Activated CD4-positive, alpha-beta T cell treated with anti-CD3 and anti-CD28 coated beads, Interleukin-2, Interleukin-4, amounts not matched to agents 100 ng/mL and 50 ng/mL, durations not matched to agents 16 hours and 8 hours (primary cell): Measurements from ENCODE around the gene SLC7A6.
"Not testable (repeated sequence)": the region's sequence is repeated elsewhere in the genome, so short reads cannot be mapped to it uniquely, and the experiment has no call there.

ENCODE experiments used
- DNase-seq: peaks from one replicate; pipeline ENCODE4 v3.0.0-alpha.2; 2020; ENCODE audit warnings: low spot score

Gene SLC7A6

GRCh38 chr16:68283801-68284598 is 19.7 kb downstream of the SLC7A6 start:
- DNase-seq: no peak

- DNase-seq: no peak
Measured at GRCh38 chr16:68284847-68285246, 20.5 kb downstream of the SLC7A6 start.

- DNase-seq: no peak
Measured at GRCh38 chr16:68285683-68286082, 21.4 kb downstream of the SLC7A6 start.

GRCh38 chr16:68286153-68287074 is 22.1 kb downstream of the SLC7A6 start:
- peak; percentile 50 for DNase-seq

- peak; percentile 44 for DNase-seq
Measured at GRCh38 chr16:68287276-68288251, 23.2 kb downstream of the SLC7A6 start.

- no peak for DNase-seq
Measured at GRCh38 chr16:68288252-68288650, 23.9 kb downstream of the SLC7A6 start.

GRCh38 chr16:68288796-68289195 is 24.5 kb downstream of the SLC7A6 start:
- not testable (repeated sequence) for DNase-seq

- DNase-seq: no peak
Measured at GRCh38 chr16:68289202-68289601, 24.9 kb downstream of the SLC7A6 start.

- DNase-seq: no peak
Measured at GRCh38 chr16:68289621-68290329, 25.4 kb downstream of the SLC7A6 start.

- DNase-seq: no peak
Measured at GRCh38 chr16:68290450-68290849, 26.1 kb downstream of the SLC7A6 start.

- no peak for DNase-seq
Measured at GRCh38 chr16:68291227-68291626, 26.9 kb downstream of the SLC7A6 start.

GRCh38 chr16:68292425-68292824 is 28.1 kb downstream of the SLC7A6 start:
- no peak for DNase-seq

- no peak for DNase-seq
Measured at GRCh38 chr16:68296291-68296690, 32.0 kb downstream of the SLC7A6 start.

GRCh38 chr16:68296693-68297092 is 32.4 kb downstream of the SLC7A6 start:
- no peak for DNase-seq

GRCh38 chr16:68297908-68298307 is 33.6 kb downstream of the SLC7A6 start:
- DNase-seq: no peak

GRCh38 chr16:68298312-68298711 is 34.0 kb downstream of the SLC7A6 start:
- no peak for DNase-seq

GRCh38 chr16:68298907-68299561 is 34.7 kb downstream of the SLC7A6 start:
- no peak for DNase-seq

GRCh38 chr16:68299571-68300453 is 35.5 kb downstream of the SLC7A6 start:
- no peak for DNase-seq

GRCh38 chr16:68300734-68301459 is 36.6 kb downstream of the SLC7A6 start:
- DNase-seq: no peak
